Dendritic cell treated with granulocyte-macrophage colony-stimulating factor and Interleukin-4, amounts not matched to agents 40 ng/mL and 50 ng/mL, for 4 days (primary cell): ENCODE measurements around the gene CCL22.
A peak's percentile ranks its signal among the peaks of the same experiment; 100 is the strongest.
"Not testable (repeated sequence)": the region's sequence is repeated elsewhere in the genome, so short reads cannot be mapped to it uniquely, and the experiment has no call there.

ENCODE experiments used
- H3K27ac Mint-ChIP-seq: one replicate; pipeline ENCODE4 v1.8.0; 2022; ENCODE audit warnings: mild to moderate bottlenecking, mixed read lengths
- H3K27me3 Mint-ChIP-seq: one replicate; pipeline ENCODE4 v1.8.0; 2022; ENCODE audit warnings: mild to moderate bottlenecking, mixed read lengths
- H3K36me3 Mint-ChIP-seq: one replicate; pipeline ENCODE4 v1.8.0; 2022; ENCODE audit warnings: low read depth, mixed read lengths
- H3K4me1 Mint-ChIP-seq: one replicate; pipeline ENCODE4 v1.8.0; 2022; ENCODE audit warnings: low read depth, mixed read lengths
- H3K4me3 Mint-ChIP-seq: one replicate; pipeline ENCODE4 v1.8.0; 2022; ENCODE audit warnings: mild to moderate bottlenecking, moderate library complexity, mixed read lengths
- H3K9me3 Mint-ChIP-seq: one replicate; pipeline ENCODE4 v1.8.0; 2022; ENCODE audit warnings: mixed read lengths
- intact Hi-C: fragments of 100-400 bp; cut with micrococcal nuclease; formaldehyde crosslinking; loops from one replicate; pipeline ENCODE4 v1.15.0; 2022

CCL22 gene

DNA sequence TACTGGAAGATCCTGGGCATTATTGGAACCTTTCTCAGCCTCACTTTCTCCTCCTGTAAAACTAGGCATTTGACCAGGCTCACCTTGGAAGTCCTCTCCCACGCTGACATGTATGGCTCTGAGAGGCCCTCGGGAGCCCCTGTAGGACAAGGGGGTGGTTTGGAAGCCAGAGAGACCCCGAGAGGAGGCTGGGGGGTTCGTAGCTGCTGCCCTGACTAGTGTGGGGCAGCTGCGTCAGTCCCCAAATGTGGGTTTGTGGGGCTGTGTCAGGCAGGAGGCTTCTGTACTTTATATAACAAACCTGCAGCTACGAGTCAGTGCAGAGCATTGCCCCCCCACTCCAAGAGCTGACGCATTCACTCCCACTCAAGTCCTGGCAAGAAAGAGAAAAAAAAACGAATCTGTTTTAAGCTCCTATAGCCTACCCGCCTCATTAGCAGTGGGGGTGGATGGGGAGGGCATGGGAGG lies 15.5 kb downstream of the CCL22 start:
- Mint-ChIP-seq H3K9me3 (no peaks in the 10 kb centered on the region), H3K4me1 (peaks cover 12% of the 10 kb centered on the region), H3K27ac (no peak overlapping the region), H3K27me3 (peaks cover 58% of the 10 kb centered on the region), H3K36me3 (no peaks in the 10 kb centered on the region), H3K4me3 (no peak overlapping the region)
- intact Hi-C loops = no loop called here

DNA sequence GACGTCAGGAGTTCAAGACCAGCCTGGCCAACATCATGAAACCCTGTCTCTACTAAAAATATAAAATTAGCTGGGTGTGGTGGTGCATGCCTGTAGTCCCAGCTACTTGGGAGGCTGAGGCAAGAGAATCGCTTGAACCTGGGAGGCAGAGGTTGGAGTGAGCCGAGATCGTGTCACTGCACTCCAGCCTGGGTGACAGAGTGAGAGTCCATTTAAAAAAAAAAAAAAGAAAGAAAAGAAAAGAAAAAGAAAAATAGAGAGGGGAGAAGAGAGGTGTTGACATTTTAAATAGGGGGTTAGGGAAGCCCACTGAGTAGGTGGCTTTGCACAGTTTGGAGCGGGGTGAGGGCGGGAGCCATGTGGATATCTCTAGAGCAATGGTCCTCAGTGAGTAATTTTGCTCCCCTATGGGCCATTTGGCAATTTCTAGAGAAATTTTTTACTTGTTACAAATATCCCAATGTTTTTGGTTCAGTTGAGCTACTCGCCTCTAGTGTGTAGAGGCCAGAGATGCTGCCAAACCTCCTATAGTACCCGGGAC lies 16.4 kb downstream of the CCL22 start:
- H3K4me3 Mint-ChIP-seq, intact Hi-C loops: not testable (repeated sequence)

GRCh38 chr16:57376313-57376818 lies 17.8 kb downstream of the CCL22 start:
- intact Hi-C loops = no loop called here
- H3K4me1 Mint-ChIP-seq = peaks cover 24% of the 10 kb centered on the region
- no peak overlapping the region for H3K27ac Mint-ChIP-seq
- H3K9me3 Mint-ChIP-seq = no peaks in the 10 kb centered on the region
- no peak overlapping the region for H3K4me3 Mint-ChIP-seq
- peaks cover 52% of the 10 kb centered on the region for H3K27me3 Mint-ChIP-seq
- no peaks in the 10 kb centered on the region for H3K36me3 Mint-ChIP-seq

More for the DNA sequence above, 16.4 kb downstream of the CCL22 start:
- Mint-ChIP-seq H3K4me1 (peaks cover 12% of the 10 kb centered on the region), H3K27me3 (peaks cover 55% of the 10 kb centered on the region)
- not testable (repeated sequence) for H3K27ac Mint-ChIP-seq, H3K9me3 Mint-ChIP-seq, H3K36me3 Mint-ChIP-seq

DNA sequence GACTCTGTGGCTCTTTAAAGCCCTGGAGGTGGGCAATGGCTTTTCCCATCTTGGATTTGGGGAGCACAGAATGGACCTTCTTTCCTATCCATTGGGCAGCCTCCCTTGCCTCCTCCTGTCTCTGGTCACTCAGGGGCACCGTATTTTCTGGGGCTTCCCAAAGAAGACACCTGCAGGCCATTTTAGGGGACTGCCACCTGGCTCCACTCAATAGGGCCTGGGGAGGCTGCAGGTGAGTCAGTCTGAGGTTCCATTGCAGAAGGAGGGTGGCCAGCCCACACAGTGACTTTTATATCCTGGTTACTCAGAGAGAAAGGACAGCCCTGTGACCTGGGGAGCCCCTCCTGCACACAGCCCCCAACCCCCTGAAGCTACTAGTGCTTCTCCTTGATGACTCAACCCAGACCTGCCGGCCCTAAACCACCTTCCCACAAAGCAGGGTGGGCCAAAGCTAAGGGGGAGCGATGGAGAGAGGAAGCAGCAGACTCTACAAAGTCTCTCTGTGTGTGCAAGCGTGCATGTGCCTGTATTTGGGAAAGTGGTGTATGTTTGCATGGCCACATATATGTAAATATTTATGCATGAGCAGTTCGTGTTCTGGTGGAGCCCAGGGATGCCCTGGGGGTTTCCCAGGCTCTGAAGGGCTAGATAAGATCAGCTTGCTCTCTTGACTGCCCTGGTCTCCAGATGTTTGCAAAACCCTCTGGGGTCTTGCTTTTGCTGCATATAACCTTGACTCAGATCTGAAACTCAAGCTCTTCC lies 18.7 kb downstream of the CCL22 start:
- intact Hi-C loops = no loop called here
- H3K36me3 Mint-ChIP-seq = no peaks in the 10 kb centered on the region
- H3K27ac Mint-ChIP-seq = peak overlapping the region; percentile 24
- H3K4me1 Mint-ChIP-seq = peaks cover 30% of the 10 kb centered on the region
- peaks cover 47% of the 10 kb centered on the region for H3K27me3 Mint-ChIP-seq
- no peaks in the 10 kb centered on the region for H3K9me3 Mint-ChIP-seq
- H3K4me3 Mint-ChIP-seq = no peak overlapping the region

- Mint-ChIP-seq H3K9me3 (no peaks in the 10 kb centered on the region), H3K27me3 (peaks cover 30% of the 10 kb centered on the region), H3K4me3 (no peak overlapping the region), H3K4me1 (peaks cover 49% of the 10 kb centered on the region), H3K36me3 (no peaks in the 10 kb centered on the region), H3K27ac (no peak overlapping the region)
- intact Hi-C loops = no loop called here
These were observed 21.0 kb downstream of the CCL22 start for GRCh38 chr16:57379579-57379978.

DNA sequence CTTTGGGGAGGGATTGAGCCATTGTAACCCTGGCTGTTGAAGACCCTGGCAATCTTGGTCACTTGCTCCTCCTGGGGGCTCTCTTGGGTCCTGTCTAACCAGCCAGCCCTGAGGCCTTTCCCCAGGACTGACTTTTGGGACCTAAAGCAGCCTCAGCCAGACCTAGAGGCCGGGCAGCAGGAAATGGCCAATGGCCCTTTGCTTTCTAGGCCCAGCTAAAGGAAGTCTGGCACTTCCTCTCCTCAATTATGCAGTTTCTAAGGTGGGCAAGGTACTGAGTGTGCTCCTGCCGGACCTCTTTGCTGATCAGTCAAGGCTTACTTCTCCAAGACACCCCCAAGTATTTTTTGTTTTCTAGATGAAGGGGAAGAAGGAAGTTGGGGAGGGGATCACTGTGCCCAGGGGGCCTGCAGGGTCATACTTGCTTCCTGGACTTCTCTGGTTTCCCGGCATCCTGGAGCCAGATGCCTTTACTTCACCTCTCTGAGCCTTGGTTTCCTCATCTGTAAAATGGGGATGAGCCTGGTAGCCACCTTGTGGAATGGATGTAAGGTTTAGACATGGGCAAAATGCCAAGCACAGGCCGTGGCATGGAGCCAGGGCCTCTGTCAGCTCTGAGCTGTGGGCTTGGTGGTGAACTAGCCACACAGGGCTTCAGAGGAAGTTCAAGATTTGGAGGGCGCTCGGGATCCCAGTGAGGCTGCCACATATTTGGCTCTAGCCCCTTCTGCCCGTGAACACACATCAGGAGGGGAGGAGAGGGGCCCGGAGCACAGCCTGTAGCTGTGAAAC lies 22.3 kb downstream of the CCL22 start:
- Mint-ChIP-seq H3K9me3 (no peaks in the 10 kb centered on the region), H3K4me3 (no peak overlapping the region), H3K27me3 (peaks cover 25% of the 10 kb centered on the region), H3K36me3 (no peaks in the 10 kb centered on the region), H3K27ac (peak overlapping the region; percentile 54), H3K4me1 (peaks cover 57% of the 10 kb centered on the region)
- intact Hi-C loops = no loop called here

DNA sequence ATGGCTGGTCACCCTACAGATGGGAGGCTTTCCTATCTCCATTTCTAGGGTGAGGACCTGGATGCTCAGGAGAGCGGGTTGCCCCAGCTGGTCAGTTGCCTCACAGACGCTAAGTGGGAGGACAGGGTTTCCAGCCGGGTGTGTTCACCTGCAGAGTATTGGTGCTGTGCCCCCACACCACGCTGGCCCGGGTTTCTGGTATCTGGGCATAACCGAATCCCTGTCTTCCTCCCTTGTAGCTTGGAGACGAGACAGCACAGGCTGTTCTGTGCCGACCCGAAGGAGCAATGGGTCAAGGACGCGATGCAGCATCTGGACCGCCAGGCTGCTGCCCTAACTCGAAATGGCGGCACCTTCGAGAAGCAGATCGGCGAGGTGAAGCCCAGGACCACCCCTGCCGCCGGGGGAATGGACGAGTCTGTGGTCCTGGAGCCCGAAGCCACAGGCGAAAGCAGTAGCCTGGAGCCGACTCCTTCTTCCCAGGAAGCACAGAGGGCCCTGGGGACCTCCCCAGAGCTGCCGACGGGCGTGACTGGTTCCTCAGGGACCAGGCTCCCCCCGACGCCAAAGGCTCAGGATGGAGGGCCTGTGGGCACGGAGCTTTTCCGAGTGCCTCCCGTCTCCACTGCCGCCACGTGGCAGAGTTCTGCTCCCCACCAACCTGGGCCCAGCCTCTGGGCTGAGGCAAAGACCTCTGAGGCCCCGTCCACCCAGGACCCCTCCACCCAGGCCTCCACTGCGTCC lies 23.4 kb downstream of the CCL22 start:
- intact Hi-C loops = no loop called here
- Mint-ChIP-seq H3K27ac (peak overlapping the region; percentile 54), H3K4me3 (no peak overlapping the region), H3K27me3 (peaks cover 23% of the 10 kb centered on the region), H3K36me3 (no peaks in the 10 kb centered on the region), H3K9me3 (no peaks in the 10 kb centered on the region), H3K4me1 (peaks cover 57% of the 10 kb centered on the region)

GRCh38 chr16:57382535-57383275 lies 24.1 kb downstream of the CCL22 start:
- peaks cover 51% of the 10 kb centered on the region for H3K4me1 Mint-ChIP-seq
- H3K36me3 Mint-ChIP-seq = no peaks in the 10 kb centered on the region
- intact Hi-C loops = no loop called here
- H3K4me3 Mint-ChIP-seq = no peak overlapping the region
- no peaks in the 10 kb centered on the region for H3K9me3 Mint-ChIP-seq
- peak overlapping the region; percentile 79 for H3K27ac Mint-ChIP-seq
- H3K27me3 Mint-ChIP-seq = peaks cover 24% of the 10 kb centered on the region

GRCh38 chr16:57383276-57384247 lies 25.0 kb downstream of the CCL22 start:
- Mint-ChIP-seq H3K4me3 (peak overlapping the region; percentile 62), H3K4me1 (peaks cover 46% of the 10 kb centered on the region), H3K27me3 (peaks cover 29% of the 10 kb centered on the region), H3K27ac (peak overlapping the region; percentile 79), H3K9me3 (no peaks in the 10 kb centered on the region), H3K36me3 (no peaks in the 10 kb centered on the region)
- intact Hi-C loops = no loop called here

DNA sequence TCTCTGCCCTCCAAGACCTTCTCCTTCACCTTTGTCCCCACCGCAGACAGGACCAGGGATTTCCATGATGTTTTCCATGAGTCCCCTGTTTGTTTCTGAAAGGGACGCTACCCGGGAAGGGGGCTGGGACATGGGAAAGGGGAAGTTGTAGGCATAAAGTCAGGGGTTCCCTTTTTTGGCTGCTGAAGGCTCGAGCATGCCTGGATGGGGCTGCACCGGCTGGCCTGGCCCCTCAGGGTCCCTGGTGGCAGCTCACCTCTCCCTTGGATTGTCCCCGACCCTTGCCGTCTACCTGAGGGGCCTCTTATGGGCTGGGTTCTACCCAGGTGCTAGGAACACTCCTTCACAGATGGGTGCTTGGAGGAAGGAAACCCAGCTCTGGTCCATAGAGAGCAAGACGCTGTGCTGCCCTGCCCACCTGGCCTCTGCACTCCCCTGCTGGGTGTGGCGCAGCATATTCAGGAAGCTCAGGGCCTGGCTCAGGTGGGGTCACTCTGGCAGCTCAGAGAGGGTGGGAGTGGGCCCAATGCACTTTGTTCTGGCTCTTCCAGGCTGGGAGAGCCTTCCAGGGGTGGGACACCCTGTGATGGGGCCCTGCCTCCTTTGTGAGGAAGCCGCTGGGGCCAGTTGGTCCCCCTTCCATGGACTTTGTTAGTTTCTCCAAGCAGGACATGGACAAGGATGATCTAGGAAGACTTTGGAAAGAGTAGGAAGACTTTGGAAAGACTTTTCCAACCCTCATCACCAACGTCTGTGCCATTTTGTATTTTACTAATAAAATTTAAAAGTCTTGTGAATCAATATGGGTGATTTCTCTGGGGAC lies 25.9 kb downstream of the CCL22 start:
- H3K9me3 Mint-ChIP-seq = no peaks in the 10 kb centered on the region
- H3K27me3 Mint-ChIP-seq = peaks cover 28% of the 10 kb centered on the region
- peak overlapping the region; percentile 62 for H3K4me3 Mint-ChIP-seq
- intact Hi-C loops = no loop called here
- peak overlapping the region; percentile 79 for H3K27ac Mint-ChIP-seq
- H3K36me3 Mint-ChIP-seq = no peaks in the 10 kb centered on the region
- peaks cover 46% of the 10 kb centered on the region for H3K4me1 Mint-ChIP-seq

DNA sequence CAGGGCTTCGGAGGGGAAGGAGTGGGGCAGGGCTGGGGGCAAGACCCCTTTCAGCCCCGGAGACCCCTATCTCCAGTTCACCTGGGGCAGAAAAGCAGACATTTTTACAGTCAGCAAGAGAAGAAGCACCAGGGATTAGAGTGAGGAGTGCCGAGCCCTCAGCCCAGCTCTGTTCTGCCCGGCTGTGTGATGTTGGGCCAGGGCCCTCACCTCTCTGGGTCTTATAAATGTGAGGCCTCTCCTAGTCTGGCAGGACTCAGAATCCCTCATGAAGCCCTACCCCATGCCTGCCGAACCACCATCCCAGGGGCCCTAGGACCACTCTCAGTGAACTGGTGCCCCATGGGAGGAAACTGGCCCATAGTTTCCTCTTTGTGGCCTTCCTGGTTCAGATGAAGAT lies 26.5 kb downstream of the CCL22 start:
- Mint-ChIP-seq H3K27ac (peak overlapping the region; percentile 31), H3K4me3 (no peak overlapping the region), H3K27me3 (peaks cover 32% of the 10 kb centered on the region), H3K36me3 (no peaks in the 10 kb centered on the region), H3K4me1 (peaks cover 46% of the 10 kb centered on the region), H3K9me3 (no peaks in the 10 kb centered on the region)
- intact Hi-C loops = no loop called here
